ENCODE results near the gene ADCY2.
A peak's percentile ranks its signal among the peaks of the same experiment; 100 is the strongest.

ADCY2 gene

GRCh38 chr5:7849681-7850394 is 453.9 kb downstream of the ADCY2 start:
- no peak for DNase-seq

GRCh38 chr5:7850395-7851239 is 454.7 kb downstream of the ADCY2 start, which contains the start of gene CFAP90:
Gene CFAP90, minus strand, starts transcription at chr5:7851133. Its CDS starts 112 bp downstream, at chr5:7851021.
- peak; percentile 31 for DNase-seq

GRCh38 chr5:7851240-7851592 is 455.3 kb downstream of the ADCY2 start:
- DNase-seq, result no peak

GRCh38 chr5:7851617-7852289 is 455.8 kb downstream of the ADCY2 start:
- no peak for DNase-seq

- no peak for DNase-seq
Measured at GRCh38 chr5:7852542-7852941, 456.6 kb downstream of the ADCY2 start.

GRCh38 chr5:7852988-7853387 is 457.1 kb downstream of the ADCY2 start:
- DNase-seq, result no peak

GRCh38 chr5:7855611-7856010 is 459.7 kb downstream of the ADCY2 start:
- DNase-seq, result no peak

GRCh38 chr5:7856855-7857254 is 460.9 kb downstream of the ADCY2 start:
- DNase-seq, result no peak

- DNase-seq, result no peak
Measured at GRCh38 chr5:7857361-7857760, 461.4 kb downstream of the ADCY2 start.

- no peak for DNase-seq
Measured at GRCh38 chr5:7857926-7858632, 462.1 kb downstream of the ADCY2 start.

GRCh38 chr5:7866196-7866595 is 470.3 kb downstream of the ADCY2 start:
- DNase-seq, result no peak

GRCh38 chr5:7867260-7867659 is 471.3 kb downstream of the ADCY2 start:
- DNase-seq, result no peak

GRCh38 chr5:7868427-7868772 is 472.5 kb downstream of the ADCY2 start:
- DNase-seq, result no peak

- DNase-seq, result peak; percentile 82
Measured at GRCh38 chr5:7868773-7869473, 473.0 kb downstream of the ADCY2 start, which contains the start of the genes FASTKD3 and MTRR. Gene FASTKD3, minus strand, starts transcription at chr5:7869031. Its CDS starts 948 bp downstream, at chr5:7868083. Gene MTRR, plus strand, starts transcription at chr5:7869148. Its CDS starts 1,647 bp downstream, at chr5:7870795.

- peak; percentile 16 for DNase-seq
Measured at GRCh38 chr5:7869474-7870136, 473.7 kb downstream of the ADCY2 start.

- DNase-seq, result no peak
Measured at GRCh38 chr5:7871653-7872052, 475.7 kb downstream of the ADCY2 start.

GRCh38 chr5:7872517-7873130 is 476.7 kb downstream of the ADCY2 start:
- no peak for DNase-seq

GRCh38 chr5:7873216-7873615 is 477.3 kb downstream of the ADCY2 start:
- no peak for DNase-seq

GRCh38 chr5:7874639-7875038 is 478.7 kb downstream of the ADCY2 start:
- no peak for DNase-seq

GRCh38 chr5:7875151-7875550 is 479.2 kb downstream of the ADCY2 start:
- DNase-seq, result no peak

GRCh38 chr5:7876867-7877266 is 480.9 kb downstream of the ADCY2 start:
- no peak for DNase-seq
